Stimulated activated CD4-positive, alpha-beta T cell treated with anti-CD3 and anti-CD28 coated beads, Interleukin-12 subunit alpha, Interleukin-12 subunit beta, amount 100 ng/mL, for 24 hours (primary cell): ENCODE results near the gene HCN2.

Experiments used
- DNase-seq, 2 experiments: peaks; one replicate each; pipeline ENCODE4 v3.0.0-alpha.2; 2020; ENCODE audit warnings: low read depth in 2 of 2

The HCN2 gene

DNA sequence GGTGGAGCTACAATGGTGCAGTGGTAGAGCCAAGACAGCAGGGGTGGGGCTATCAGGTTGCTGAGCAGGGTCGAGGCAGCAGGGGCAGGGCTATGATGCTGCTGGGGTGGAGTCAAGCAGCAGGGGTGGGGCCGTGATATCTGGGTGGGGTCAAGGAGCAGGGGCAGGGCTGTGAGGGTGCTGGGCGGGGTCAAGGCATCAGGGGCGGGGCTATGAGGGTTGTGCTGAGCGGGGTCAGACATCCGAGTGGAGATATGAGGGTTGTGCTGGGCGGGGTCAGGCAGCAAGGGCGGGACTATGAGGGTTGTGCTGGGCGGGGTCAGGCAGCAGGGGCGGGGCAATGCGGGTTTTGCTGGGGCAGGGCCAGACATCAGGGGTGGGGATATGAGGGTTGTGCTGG lies 14.7 kb downstream of the HCN2 start:
- DNase-seq, result peak in 1 of 2 experiments; percentile 46

DNA sequence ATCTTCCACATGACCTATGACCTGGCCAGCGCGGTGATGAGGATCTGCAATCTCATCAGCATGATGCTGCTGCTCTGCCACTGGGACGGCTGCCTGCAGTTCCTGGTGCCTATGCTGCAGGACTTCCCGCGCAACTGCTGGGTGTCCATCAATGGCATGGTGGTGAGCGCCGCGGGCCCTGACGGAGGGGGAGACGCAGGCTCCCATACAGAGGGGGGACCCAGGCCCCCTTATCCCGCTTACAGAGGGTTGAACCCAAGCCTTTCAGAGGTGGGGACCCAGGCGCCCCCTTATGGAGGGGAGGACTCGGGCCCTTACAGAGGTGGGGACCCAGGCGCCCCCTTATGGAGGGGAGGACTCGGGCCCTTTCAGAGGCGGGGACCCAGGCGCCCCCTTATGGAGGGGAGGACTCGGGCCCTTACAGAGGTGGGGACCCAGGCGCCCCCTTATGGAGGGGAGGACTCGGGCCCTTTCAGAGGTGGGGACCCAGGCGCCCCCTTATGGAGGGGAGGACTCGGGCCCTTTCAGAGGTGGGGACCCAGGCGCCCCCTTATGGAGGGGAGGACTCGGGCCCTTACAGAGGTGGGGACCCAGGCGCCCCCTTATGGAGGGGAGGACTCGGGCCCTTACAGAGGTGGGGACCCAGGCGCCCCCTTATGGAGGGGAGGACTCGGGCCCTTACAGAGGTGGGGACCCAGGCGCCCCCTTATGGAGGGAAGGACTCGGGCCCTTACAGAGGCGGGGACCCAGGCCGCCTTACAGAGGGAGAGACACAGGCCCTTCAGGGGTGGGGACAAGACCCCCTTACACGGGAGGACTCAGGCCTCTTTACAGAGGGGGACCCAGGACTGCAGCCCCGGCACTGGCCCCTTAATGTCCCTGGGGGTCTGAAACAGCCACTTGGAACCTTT lies 15.6 kb downstream of the HCN2 start:
- DNase-seq, result peak in 1 of 2 experiments; percentile 37

DNA sequence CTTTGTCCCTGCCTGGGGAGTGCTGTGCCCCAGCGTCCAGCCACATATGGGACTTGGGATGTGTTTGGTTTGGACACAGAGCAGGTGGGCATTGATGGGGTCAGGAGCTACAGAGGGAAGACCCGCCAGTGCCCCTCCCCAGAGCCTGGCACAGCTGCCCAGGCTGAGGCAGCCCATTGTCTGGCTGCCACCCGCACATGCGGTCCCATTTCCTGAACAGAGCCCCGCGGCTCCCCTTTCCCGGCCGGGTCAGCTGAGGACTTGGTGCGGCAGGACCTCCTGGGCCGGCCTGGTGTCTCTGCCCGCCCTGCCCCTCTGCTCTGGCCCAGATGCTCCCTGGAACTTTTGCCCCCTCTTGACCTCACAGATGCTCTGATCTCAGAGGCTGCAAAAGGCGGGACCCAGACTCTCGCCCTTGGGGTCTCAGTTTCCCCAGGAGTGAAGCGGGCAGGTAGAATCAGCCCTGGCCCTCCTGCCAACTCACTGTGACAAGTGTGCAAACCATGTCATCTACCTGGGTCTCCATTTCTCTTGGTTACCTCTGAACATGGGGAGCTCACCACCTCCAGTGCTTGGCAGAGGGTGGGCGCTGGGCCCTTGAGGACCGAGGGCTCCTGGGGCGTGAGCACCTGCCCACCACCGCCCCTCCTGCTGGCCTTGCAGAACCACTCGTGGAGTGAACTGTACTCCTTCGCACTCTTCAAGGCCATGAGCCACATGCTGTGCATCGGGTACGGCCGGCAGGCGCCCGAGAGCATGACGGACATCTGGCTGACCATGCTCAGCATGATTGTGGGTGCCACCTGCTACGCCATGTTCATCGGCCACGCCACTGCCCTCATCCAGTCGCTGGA lies 17.8 kb downstream of the HCN2 start:
- no peak for DNase-seq

DNA sequence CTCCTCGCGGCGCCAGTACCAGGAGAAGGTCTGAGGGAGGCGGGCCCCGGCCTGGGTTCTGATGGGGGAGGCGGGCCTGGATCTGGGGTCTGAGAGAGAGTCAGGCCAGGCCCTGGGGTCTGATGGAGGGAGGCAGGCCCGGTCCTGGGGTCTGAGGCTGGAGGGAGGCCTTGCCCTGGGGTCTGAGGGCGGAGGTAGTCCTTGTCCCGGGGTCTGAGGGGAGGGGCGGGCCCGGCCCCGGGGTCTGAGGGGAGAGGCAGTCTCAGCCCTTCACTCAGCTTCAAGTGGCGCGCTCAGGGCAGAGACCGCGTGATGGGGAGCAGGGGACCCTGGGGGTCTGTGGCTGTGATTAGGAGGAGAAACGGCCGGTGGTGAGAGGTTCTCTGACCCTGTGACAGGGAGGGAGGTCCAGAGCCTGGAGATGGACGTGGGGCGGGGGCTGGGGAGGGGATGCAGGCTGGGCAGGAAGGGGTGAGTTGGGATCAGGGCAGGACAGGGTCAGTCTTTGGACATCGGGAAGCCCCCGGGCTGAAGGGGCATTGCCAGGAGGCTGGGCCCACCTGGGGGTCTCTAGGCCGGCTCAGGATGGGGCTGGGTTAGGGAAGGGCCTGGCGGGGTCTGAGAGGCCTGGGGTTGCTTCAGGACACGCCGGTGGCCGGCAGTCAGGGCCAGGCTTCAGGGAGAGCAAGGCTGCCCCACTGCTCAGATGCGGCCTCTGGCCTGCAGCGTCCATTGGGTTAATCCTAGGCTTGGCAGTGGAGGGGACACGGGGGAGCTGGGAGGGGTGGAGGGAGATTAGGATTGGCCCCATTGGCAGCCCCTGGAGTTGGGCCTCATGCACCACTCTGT lies 18.7 kb downstream of the HCN2 start:
- DNase-seq, result no peak

DNA sequence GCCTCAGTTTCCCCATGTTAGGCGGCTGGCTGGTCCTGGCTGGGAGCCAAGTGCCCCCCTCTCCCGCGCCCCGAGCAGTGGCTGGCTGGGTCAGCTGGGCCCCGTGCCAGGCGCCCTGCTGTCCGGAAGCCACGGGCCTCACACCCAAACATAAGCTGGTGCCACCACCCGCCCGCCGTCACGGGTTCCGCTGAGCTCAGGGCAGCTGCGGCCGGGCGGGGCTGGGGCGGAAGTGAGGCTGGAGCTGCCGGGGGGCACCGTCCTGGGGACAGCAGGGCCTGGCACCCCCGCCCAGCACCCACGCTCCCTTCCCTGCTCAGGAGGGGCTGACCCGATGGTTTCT lies 19.3 kb downstream of the HCN2 start:
- no peak for DNase-seq

DNA sequence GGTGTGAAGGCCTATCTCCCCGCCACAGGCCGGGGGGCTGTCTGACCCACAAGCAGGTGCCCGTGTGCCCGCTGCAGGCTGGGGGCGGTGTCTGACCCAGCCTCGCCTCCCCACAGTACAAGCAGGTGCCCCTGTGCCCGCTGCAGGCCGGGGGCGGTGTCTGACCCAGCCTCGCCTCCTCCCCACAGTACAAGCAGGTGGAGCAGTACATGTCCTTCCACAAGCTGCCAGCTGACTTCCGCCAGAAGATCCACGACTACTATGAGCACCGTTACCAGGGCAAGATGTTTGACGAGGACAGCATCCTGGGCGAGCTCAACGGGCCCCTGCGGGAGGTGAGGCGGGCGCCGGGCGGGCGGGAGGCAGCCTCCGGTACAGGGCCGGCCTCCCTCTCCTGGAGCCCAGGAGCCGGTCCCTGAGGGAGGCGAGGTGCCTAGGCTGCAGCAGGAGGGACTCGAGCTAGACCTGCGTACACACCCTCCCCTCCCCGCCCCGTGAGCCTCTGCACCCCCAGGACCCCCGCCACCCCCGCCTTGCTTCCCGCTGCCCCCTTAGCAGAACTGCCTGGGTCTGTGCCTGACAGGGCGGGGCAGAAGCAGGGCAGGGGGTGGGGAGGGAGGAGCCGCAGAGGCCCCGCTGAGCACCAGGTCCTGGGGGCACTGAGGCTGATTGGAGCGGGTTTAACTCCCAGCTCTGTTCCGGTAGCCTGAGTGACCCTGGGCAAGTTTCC lies 20.6 kb downstream of the HCN2 start:
- DNase-seq, result no peak

DNA sequence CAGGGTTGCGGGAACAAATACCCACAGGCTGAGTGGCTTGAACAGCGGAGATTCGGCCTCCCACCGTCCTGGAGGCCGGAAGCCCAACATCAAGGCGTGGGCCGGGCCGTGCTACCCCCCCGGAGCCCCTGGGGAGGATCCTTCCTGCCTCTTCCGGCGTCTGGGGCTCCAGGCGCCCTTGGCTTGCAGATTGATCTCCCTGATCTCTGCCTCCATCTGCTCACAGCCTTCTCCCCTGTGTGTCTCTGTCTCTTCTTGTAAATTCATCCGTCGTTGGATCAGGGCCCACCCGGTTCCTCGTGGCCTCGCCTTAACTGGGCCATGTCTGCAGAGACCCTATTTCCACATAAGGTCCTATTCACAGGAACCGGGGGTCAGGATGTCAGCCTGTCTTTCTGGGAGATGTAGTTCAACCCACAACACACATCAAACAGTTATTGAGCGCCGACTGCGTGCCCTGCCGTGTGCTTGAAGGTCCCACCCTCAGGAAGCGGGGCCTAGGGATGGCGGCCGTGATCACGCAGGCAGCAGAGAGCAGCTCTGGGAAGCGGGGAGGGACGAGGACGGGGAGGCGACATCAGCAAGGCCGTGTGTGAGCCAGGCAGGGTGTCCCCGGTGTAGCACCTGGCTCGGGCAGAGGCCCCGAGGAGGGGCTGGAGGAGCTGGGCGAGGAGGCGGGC lies 21.3 kb downstream of the HCN2 start:
- peak; percentile 17 to 49 for DNase-seq

DNA sequence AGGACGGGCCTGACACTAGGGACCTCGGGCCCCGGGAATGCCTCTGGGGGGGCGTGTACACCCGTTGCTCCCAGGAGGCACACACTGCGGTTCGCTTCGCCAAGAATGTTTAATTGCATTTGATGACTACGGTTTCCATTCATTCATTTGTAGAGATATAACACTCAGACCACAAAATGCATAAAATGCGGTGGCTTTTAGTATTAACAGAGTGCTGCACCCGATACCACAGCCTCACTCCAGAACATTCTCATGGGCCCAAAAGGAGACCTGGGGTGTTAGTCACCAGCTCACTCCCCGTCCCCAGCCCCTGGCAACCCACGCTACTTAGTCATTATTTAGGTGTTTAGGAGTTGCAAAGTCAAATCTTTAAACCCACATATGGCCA lies 21.8 kb downstream of the HCN2 start:
- peak; percentile 50 to 65 for DNase-seq

DNA sequence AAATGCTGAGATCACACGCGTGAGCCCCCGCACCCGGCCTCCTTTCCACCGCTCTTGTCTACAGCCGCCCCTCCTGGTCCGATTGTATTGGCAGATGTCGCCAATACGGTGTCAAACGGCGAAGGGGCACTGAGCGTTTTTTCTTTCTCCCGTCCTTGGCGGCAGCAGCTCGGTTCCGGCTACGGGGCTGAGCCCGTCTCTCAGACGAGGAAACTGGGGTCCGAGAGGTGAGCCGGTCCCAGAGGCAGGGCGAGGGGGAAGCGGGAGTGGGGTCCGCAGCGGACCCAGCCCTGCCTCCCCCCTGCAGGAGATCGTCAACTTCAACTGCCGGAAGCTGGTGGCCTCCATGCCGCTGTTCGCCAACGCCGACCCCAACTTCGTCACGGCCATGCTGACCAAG lies 23.3 kb downstream of the HCN2 start:
- DNase-seq, result no peak

DNA sequence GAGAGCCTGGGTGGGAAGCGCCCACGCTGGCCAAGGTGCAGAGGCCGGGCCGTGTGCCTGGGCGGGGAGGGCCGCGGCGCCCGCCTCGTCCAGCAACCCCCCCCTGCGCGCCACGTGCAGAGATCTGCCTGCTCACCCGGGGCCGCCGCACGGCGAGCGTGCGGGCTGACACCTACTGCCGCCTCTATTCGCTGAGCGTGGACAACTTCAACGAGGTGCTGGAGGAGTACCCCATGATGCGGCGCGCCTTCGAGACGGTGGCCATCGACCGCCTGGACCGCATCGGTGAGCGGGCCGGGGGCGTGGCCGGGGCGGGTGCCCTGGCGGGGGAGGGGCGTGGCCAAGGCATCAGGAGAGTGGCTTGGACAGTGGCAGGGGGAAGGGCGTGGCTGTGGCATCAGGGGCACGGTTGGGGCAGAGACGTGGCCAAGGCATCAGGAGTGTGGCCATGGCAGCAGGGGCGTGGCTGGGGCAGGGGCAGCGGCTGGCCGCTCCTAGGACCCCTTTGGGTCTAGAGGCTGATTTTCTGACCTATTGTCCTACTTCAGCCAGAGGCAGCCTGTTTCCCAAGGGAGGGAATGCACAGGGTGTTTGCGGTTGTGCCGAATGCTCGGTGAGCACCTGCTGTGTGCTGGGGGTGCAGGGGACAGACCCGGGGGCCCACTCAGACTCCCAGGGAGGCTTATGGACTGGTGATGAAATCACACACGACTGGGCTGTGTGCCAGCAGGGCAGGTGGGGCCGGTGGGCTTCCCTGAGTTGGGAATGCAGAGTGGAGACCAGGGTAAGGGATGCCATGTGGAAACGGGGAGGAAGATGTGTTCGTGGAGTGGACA lies 24.3 kb downstream of the HCN2 start:
- DNase-seq, result no peak

DNA sequence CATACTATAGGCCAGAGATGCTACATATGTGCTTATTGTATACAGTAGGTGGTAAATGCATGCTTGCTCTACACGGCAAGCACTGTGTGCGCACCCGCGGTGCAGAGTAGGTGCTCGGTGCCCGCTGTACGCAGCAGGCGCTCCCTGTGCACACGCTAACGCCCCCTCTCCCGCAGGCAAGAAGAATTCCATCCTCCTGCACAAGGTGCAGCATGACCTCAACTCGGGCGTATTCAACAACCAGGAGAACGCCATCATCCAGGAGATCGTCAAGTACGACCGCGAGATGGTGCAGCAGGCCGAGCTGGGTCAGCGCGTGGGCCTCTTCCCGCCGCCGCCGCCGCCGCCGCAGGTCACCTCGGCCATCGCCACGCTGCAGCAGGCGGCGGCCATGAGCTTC lies 25.9 kb downstream of the HCN2 start:
- no peak for DNase-seq

DNA sequence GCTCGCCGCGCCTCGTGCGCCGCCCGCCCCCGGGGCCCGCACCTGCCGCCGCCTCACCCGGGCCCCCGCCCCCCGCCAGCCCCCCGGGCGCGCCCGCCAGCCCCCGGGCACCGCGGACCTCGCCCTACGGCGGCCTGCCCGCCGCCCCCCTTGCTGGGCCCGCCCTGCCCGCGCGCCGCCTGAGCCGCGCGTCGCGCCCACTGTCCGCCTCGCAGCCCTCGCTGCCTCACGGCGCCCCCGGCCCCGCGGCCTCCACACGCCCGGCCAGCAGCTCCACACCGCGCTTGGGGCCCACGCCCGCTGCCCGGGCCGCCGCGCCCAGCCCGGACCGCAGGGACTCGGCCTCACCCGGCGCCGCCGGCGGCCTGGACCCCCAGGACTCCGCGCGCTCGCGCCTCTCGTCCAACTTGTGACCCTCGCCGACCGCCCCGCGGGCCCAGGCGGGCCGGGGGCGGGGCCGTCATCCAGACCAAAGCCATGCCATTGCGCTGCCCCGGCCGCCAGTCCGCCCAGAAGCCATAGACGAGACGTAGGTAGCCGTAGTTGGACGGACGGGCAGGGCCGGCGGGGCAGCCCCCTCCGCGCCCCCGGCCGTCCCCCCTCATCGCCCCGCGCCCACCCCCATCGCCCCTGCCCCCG lies 26.5 kb downstream of the HCN2 start:
- DNase-seq, result no peak

DNA sequence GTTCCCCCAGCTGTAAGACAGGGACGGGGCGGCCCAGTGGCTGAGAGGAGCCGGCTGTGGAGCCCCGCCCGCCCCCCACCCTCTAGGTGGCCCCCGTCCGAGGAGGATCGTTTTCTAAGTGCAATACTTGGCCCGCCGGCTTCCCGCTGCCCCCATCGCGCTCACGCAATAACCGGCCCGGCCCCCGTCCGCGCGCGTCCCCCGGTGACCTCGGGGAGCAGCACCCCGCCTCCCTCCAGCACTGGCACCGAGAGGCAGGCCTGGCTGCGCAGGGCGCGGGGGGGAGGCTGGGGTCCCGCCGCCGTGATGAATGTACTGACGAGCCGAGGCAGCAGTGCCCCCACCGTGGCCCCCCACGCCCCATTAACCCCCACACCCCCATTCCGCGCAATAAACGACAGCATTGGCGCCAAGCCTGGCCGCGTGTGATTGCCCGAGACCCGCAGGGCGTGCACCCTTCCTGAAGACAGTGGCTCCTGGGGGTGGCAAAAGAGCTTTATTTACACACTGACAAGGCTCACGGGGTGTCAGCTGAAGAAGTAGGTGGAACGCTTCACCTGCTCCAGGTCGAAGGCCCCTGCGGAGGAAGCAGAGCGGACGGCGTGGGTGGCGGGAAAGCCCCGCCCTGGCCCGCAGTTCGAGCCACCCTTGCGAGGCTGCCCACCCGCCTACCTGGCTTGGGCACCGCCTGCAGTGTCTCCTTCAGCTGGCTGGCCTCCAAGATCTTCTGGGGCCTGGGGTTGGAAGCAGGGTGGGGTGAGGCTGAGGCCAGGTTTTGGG lies 27.3 kb downstream of the HCN2 start:
- no peak for DNase-seq

DNA sequence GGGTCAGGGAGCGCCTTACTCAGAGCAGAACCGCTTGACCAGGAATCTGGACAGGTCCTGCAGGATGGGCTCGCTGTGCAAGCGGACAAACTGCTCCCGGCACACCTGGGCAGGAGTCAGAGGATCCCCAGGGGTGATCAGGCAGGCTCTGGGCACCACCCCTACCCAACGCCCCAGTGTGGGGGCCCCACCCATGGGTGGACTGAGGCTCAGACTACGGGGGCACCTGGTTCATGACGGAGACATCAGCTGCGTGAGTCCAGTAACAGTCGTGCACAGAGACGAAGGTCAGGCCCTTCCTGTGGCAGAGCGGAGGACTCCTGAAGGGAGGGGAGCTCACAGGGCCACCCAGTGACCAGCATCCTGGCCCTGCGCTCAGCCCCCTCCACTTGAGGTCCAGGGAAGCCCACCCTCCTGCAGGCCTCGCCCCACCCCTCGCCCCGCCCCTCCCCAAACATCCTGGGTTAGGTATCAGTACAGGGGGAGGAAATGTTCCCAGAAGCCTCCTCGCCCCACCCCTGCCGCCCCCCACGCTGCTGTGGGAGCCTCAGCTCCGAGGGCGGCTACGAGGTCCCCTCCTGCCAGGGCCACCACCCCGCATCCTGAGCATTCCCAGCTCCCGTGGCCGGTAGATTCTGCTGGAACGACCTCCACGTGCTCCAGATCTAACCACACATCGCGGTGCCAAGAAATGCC lies 28.0 kb downstream of the HCN2 start:
- no peak for DNase-seq

DNA sequence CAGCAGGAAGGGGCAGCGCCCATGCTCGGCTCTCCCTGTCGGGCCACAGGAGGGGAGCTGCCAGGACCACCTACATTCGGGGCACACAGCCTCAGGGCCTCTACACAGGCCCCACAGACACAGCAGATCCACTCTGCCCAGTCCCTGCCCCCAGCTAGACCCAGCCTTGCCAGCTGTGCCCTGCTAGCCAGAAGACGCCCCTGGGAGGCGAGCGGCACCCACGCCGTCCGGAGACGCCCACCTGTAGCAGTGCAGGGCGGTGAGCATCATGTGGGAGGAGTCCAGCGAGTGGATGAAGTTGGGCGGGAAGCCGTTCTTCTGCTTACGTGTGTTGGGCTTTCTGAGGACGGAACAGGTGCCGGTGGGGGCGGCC lies 28.6 kb downstream of the HCN2 start:
- no peak for DNase-seq

DNA sequence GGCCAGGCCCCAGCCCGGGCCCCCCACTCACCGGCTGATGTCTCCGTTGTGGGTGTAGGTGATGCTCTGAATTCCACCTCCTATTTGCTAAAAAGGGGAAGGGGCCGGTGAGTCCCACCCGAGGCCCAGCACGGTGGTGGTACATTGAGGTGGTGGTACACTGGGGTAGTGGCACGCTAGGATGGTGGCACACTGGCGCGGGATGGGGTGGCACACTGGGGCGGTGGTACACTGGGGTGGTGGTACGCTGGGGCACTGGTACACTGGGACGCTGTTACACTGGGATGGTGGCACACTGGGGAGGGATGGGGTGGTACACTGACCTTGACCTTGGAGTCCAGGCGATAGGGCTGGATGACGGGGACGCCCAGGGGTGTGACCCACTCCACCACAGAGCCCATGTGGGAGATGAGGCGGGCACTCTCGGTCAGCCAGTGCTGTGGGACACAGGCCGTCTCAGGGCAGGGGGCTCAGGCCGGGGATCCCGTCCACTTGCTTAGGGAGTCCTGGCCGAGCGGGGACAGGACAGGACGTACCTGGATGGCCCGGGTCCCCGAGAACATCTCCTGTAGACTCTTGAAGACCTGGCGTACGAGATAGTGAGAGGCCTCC lies 29.1 kb downstream of the HCN2 start:
- DNase-seq, result no peak

DNA sequence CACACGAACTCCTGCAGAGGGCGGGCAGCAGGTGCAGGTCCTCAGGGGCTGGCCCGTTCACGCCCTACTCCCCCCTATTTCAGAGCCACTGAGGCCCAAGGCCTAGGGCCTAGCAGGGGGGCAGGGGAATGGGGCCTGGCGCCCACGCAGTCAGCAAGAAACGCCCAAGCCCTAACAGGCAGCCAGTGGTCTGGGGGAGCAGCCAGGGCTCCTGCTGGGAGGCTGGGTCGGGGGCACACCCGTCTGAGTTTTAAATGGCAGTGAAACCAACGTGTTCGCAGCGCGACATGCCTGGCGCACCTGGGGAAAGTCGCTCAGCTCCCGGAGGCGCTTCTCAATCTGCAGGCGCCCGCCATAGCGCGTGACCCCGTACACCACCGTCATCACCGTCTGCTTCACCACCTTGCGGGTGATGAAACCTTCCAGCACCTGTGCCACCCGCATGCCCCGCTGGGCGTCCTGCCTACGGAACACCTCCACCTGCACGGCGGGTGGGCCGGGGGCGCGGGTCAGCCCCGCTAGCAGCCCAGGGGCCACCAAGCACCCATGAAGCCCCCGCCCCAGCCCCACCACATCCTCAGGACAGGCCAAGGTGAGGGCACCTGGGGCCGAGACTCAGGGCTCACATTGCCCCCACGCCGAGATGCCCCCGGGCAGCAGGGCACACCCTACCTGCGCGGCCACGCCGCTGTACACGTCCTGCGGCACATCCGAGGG lies 29.8 kb downstream of the HCN2 start:
- DNase-seq, result no peak
